Measurements from ENCODE around the gene SLC12A1.

Gene SLC12A1

DNA sequence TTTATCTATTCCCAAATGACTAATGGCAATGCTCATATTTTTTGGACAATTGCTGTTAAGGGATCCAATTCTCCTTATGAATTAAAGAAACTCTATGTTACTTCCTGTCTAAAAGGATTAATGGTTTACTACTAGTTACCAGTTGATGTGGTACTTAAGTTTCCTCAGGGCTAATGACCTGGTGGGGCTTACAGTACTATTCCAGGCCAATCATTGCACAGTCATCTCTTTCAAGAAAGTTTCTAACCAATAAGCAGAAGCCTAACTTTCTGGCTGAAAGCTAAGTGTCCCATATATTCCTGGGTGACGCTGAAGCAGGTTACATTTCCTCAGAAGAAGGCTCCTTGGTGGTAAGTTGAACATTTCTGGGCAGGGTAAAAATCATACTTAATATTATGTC lies at the start of gene SLC12A1:
Gene SLC12A1 (plus strand): TSS at position 322 of the 400 bp plus-strand sequence. CDS start 1,418 bp downstream, outside the sequence.
- in situ Hi-C loops (cut with MboI; ENCODE audit: low sequenced_read_pairs) = no loop called here

DNA sequence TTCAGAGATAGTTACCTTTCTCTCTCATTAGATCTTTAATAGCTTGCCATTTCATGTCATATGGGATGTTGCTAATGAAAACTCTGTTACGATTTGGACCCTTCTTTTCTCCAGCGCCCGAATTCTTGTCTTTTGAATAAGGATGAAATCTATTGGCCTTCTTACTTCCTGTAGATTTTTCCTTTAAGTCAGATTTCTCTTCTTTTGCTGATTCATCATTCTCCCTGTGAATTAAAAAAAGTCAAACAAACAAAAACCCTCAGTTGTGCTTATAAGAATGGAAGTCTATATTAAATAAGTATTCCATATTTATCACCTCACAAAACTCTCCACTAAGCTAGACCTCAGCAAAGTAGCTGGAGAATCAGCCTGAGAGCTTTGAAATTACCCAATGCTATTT lies 37.5 kb upstream of the SLC12A1 start:
- in situ Hi-C loops (cut with MboI; ENCODE audit: low sequenced_read_pairs) = no loop called here

DNA sequence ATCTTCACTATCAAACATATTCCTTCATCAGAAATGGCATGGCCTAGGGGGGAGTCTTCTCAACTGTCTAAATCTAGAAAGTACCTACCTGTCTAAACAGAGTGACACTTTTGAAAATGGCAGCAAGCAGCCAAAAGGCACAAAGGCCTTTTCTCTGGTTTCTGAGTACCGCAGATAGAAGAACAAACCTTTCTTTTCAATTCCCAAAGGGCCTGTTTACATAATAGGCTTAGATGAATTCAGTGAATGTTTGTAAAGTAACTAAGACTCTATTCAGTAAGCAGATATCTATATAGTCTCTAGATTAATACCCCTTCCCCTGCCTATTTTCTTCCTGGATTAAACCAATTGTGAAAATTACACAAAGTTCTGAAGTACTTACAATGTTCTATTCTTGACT lies 35.1 kb upstream of the SLC12A1 start:
- in situ Hi-C loops (cut with MboI; ENCODE audit: low sequenced_read_pairs) = no loop called here

DNA sequence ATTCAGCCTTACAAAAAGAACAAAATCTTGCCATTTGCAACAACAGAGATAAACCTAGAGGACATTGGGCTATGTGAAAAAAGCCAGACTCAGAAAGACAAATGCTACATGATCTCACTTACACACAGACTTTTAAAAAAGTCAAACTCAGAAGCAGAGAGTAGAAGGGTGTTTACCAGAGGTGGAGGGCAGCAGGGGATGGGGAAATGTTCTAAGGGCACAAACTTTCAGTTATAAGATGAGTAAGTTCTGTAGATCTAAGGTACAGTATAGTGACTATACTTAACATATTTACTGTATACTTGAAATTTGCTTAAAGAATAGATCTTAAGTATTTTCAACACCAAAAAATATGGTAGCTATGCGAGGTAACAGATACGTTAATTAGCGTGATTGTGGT lies 31.0 kb upstream of the SLC12A1 start:
- in situ Hi-C loops (cut with MboI; ENCODE audit: low sequenced_read_pairs) = no loop called here

DNA sequence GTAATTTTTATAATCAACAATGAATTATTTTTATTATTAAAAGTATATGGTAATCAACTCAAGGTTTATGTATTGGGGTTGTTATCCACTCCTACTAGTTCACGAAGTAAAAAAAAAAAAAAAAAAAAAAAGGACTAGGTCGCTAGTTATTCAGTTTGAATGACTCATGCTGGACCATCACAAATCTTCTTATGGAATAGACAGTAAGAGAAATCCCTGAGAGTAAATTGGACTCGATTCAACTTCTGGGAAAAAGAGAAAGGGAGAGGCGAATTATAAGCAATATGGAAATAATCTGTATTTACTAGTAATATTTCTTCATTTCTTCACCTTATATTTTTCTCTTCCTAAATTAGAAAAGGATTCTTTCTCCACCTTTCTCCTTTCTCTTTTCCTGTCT lies 30.0 kb upstream of the SLC12A1 start:
- in situ Hi-C loops (cut with MboI; ENCODE audit: low sequenced_read_pairs) = no loop called here

DNA sequence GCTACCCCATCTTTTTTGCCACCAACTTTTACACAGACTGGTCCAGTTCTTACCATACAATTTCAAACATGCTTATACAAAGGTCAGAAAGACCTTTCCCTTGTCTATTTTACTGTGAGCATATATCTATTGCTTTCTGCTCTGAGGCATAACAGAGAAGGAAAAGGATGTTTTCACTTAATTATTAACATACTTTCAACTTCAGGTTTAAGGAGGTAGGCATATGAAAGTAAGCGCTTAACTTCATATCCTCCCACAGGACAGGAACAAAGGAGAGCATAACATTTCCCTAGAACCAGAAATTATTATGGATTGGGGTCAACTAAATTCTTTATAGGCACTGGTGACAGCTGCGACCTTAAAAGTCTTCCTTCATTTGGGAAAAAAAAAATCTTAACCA lies 29.1 kb upstream of the SLC12A1 start:
- in situ Hi-C loops (cut with MboI; ENCODE audit: low sequenced_read_pairs) = no loop called here

DNA sequence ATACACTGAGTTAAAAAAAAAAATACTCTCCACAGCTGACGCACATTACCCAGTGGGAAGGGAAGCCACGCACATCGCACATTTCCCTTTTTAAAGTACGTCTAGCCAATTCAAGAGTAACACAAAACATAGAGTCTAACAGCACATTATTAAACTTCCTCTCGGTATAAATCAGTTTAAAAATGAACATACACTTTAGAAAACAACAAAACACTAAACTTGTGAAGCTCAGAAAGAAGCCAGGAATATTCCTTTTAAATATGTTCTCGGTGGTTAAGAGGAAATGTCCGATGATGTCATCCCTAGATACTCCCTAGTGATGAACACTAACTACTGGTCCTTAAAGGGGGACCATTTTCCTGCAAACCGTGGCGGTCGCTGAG lies 28.7 kb upstream of the SLC12A1 start:
- in situ Hi-C loops (cut with MboI; ENCODE audit: low sequenced_read_pairs) = no loop called here

DNA sequence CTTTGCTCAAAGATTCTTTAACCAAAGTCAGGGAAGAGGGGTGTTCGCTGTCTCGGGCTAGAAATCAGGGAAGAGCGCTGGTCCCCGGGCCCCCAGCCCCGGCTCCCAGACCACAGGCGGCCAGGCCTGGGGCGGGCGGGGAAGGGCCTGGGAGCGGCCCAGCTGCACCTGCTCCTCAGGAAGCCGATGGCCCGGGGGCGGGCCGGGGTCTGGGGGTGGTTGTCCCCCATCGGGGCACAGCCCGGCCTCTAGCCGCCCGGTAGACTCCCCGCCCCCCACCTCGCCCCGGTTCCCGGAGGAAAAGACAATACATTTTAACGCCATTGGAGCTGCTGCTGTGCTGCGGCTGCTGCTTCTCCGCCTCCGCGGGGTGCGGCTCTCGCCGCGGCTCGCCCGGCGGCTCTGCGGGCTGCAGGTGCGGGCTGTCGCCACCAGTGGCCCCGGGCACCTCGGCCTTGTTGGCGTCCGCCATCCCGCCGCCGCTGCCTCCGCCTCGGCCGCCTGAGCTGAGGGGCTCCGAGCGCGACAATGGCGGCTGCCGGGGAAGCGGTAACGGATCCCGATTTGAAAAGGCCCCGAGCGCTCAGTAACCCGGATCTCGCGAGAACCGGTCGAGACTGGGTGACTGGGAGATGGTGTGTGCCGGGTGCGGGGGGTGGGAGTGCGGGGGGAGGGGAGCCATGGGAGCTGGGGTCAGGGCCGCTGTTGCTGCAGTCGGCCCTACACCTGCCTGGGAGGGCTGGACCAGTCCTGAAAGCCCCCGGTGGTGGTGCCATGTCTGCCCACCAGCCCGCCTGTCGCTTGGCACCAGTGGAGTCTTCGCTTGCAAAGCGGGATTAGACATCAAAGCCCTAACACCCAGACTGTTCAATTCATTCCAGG lies 28.1 kb upstream of the SLC12A1 start, which contains the start of gene MYEF2:
Gene MYEF2 (minus strand): TSS at position 530 of the 882 bp plus-strand sequence. CDS start 58 bp downstream, at position 472.
- in situ Hi-C loops (cut with MboI; ENCODE audit: low sequenced_read_pairs) = no loop called here

DNA sequence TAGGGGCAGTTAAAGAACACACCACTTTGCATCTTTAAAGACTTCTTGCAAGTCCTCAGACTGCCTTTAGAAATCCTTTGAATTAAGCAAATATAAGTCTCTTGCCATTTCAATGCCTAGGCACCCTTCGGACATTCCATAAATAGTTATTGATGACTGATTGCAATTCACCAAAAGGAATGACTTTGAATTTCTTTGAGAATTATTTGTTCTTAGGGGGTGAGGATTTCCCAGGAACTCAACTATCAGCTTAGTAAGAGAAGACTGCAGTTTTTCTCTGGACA lies 27.5 kb upstream of the SLC12A1 start:
- in situ Hi-C loops (cut with MboI; ENCODE audit: low sequenced_read_pairs) = no loop called here

DNA sequence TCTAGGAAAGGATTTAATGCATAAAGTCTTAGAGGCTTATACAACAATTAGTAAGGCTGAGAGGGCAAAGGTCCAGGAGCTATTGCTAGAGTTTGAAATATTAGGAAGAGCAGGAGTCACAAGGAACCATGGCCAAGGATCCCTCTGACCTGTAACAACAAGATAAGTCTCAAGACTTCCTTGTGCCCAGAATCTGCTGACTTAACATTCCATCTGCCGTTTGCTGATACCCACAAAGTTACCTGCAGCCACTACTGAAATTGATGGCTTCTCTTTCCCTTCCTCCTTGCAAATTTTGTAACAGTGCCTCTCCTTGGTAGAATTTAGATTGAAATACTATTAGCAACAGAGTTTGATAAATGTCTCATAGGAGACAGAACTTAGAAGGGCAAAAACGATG lies 23.4 kb upstream of the SLC12A1 start:
- in situ Hi-C loops (cut with MboI; ENCODE audit: low sequenced_read_pairs) = no loop called here

DNA sequence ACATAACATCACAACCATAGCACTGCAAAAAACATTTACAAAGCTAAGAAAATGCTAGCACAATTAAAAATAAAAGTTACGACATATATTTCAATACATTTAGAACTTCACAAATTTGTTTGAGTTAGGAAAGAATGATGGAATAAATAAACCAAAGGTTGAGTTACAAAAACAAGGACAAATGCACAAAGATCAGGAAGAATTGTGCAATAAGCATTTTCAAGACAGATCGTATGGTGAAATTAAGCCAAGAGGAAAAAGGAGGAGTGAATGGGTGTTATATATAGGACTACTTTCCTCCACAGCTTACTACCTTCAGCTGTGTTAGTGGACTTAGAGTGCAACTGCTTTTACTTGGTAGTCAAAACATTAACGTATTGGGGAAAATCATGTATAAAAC lies 20.6 kb upstream of the SLC12A1 start:
- in situ Hi-C loops (cut with MboI; ENCODE audit: low sequenced_read_pairs) = no loop called here

DNA sequence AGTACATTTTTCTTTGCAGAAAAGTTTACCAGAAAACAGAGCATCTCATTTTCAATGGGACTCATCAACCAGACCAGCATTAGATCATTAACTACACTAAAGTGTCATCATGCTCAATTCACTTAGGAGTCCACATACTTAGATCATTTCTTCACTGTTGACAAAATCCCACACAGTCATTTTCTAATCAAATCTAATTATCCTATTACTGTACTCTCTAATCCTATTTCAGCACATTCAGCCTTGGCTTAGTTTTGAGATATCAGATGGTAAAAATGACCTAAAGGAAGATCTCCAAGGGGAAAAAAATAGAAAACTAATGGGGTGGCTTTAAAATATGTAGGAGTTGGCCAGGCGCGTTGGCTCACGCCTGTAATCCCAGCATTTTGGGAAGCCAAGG lies 19.8 kb upstream of the SLC12A1 start:
- in situ Hi-C loops (cut with MboI; ENCODE audit: low sequenced_read_pairs) = no loop called here

DNA sequence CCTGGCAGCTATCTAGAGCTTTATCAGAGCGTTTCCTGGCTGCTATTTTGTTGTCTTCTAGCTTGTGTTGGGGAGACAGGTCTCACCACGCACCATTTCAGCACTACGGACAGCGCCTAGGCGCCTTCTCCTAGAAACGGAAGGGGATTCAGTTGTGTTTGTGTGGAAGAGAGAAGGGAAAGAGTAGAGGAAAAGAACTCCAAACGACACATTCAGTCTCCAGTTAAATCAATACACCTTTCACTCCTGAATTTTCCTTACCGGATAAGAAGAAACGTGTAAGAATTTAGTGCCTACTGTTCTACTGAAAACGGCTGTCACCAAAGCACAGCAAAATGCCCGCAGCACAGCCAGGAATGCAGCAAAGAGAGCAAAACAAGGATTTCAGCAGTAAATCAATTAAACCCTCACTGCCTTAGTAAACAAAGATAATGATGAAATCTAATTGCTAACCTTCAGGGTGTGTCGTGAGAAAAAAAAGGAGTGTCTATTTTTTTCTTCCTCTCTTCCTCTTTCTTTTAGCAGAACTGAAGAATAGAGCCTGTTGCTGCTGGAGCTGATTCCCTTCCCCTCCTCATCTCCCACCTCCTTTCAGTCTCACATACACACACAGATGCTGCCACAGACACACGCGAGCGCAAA lies 15.0 kb upstream of the SLC12A1 start:
- in situ Hi-C loops (cut with MboI; ENCODE audit: low sequenced_read_pairs) = no loop called here

DNA sequence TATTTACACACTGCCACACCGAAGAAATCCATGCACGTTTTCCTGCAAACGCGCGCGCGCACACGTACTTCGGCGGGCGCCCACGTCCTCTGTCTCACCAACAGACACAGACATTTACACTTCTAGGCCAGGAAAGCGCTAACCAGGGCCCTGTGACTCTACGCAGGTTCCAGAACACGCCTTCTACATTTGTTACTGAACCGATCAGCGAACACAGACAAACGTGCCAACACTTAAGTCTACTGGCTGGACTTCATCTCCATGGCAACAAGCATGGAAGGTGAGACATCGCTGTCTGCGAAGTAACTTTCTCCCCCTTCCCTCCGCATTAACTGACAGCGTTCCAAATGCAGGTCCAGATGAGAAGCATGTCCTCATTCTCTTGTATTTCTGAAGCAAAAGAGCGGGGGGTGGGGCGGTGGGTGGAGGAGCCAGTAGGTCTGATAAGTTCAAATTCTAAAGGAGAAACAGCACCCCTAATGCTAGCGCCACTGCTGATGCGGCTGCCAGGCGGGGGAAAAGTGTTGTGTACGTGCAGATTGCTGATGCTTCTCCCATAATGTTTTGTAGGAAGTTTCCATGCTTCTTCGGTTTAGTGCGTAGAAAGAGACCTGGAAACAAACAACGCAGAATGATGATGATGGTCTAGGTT lies 14.4 kb upstream of the SLC12A1 start, which contains the start of gene CTXN2:
Gene CTXN2 (plus strand): TSS at position 92 of the 652 bp plus-strand sequence. CDS start 9,636 bp downstream, outside the sequence.
- in situ Hi-C loops (cut with MboI; ENCODE audit: low sequenced_read_pairs) = no loop called here

DNA sequence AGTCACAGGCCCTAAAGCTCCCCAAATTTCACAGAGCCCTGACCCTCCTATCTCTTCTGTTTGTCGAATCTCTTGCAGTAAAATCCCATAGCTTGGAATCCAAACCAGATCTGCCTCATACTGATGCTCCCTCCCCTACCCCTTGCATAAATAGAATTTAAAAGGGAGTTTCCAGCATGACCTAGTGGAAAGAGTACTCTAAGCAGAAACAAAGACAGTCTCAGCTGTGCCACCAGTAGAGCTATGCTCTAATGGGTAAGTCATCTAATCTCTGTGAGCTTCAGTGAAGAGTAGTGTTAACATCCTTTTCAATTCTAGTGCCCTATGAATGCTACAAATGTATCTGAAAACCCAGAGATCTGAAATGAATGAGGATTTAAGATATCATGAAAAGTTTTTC lies 4.0 kb upstream of the SLC12A1 start:
- in situ Hi-C loops (cut with MboI; ENCODE audit: low sequenced_read_pairs) = no loop called here

DNA sequence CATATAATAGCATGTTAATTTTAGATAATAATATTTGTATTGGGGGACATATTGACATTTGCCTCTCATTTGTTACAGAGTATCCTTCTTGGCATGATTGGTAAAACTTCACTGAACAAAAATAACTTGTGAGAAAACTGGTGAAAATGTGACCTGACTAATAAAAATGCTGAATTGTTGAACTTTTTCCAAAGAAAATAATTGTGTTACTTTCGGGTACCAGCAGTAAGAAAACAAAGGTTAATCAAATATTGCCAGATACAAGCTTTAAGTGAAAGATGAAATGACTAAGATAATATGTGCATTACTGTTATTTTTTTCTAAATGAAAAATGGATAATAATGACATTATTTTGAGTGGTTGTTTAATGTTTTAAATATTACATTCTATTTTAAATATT lies 15.2 kb downstream of the SLC12A1 start:
- in situ Hi-C loops (cut with MboI; ENCODE audit: low sequenced_read_pairs) = no loop called here

DNA sequence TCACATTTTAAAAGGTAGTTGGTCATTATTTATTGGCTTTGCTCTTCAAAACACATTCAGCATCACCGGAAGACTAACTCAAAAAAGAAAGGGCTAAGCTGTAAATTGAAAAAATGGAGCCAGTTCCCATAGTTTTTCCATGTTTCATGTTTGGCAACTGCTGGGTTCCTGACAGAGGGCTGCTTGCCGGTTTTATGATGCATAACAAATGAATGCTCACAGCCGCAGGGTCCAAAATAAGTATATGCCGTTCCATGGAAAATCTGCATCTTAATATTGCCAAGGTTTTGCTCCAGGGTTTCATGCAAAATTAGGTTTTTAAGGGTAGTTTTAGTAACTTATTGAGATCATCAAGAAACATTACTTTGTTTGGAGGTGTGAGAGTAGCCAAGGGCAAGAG lies 15.8 kb downstream of the SLC12A1 start:
- in situ Hi-C loops (cut with MboI; ENCODE audit: low sequenced_read_pairs) = no loop called here

DNA sequence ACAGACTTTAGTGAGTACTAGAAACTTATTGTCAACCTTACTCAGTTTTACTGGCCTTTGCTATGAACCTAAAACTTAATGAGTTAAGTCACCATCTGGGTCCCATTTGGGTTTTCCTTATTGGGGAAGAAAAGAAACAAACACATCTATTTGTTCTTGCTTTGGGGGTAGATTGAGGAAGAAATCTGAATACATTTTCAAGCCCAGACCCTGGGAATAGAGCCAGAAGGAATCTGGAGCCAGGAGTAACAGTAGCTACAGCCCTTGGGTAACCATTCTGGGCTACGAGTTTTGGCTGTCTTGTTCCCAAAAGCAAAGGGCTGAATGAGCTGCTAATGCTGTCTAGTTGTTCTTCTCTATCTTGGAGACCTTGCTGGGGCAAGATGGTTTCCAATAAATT lies 16.5 kb downstream of the SLC12A1 start:
- in situ Hi-C loops (cut with MboI; ENCODE audit: low sequenced_read_pairs) = no loop called here

DNA sequence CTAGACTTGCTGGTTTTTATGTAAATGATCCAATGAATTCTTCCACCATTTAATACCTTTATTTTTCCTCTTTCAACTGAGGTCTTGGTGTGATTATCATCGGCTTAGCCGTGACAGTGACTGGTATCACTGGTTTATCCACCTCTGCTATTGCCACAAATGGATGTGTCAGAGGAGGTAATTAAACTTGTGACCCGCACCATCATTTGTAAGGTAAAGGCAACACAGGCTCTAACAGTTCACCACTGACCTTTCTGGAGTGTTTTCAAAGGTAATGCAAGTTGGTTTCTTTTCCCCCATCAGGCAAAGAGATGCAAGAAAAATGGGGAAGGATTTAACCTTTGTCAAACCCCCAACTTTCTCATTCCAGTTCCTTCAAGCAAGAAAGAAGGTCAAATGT lies 19.7 kb downstream of the SLC12A1 start:
- in situ Hi-C loops (cut with MboI; ENCODE audit: low sequenced_read_pairs) = no loop called here

DNA sequence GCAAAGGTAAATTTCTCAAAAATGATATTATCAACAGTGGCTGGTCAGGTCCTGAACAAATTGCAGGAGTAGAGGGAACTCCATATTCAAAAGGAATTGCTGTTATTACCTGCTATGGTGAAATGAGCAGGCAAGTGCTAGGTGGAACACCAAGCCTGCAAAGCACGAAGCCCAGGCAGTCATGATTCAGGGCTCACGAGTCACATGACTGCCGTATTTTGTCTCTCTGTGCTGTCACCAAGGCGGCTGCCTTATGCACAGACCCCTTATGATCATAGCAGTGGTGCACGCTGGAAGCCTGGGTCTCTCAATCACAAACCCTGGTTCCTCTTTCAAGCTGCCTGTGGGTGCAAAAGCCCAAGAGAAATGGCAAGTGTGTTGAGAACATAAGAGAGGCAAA lies 24.4 kb downstream of the SLC12A1 start:
- in situ Hi-C loops (cut with MboI; ENCODE audit: low sequenced_read_pairs) = no loop called here

DNA sequence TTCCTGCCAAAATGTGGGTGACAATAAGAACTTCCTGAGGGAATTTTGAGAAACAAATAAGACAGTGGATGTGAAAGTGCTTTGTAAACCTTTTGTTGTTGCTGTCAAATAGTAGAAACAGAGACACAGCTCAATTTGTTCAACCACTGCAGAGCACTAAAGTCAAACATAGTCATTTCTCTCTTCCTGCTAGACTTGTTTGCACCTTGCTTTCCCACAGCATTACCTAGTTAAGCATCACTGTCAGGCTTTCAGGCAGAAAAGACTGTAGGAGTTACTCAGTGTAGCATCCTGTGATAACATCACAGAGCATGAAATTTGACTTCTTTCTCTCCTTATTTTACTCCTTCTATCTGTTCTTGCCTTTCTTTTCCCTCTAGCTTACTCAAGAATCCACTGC lies 27.1 kb downstream of the SLC12A1 start:
- in situ Hi-C loops (cut with MboI; ENCODE audit: low sequenced_read_pairs) = no loop called here

DNA sequence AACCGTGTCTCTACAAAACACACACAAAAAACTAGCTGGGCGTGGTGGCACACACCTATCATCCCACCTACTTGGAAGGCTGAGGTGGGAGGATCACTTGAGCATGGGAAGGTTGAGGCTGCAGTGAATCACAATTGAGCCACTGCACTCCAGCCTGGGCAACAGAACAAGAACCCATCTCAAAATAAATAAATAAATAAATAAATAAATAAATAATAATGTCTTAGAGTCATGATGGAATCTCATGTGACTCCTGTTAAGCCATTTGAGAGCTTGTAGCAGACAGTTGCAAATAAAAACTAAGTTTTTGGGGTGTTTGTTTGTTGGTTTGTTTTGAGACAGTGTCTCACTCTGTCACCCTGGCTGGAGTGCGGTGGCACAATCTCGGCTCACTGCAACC lies 33.2 kb downstream of the SLC12A1 start:
- in situ Hi-C loops (cut with MboI; ENCODE audit: low sequenced_read_pairs) = no loop called here

Measured in HL-60/S4 treated with phorbol 12-myristate 13-acetate at 8.2 ng/mL for 4 days and 3 days (cell line).